Fibroblast of lung (primary cell): Measurements from ENCODE around the gene PAFAH2. TPM values are rescaled to one million over a fixed set of nuclear protein-coding genes. Genes with fewer than 3 reads are reported as not detected.

ENCODE experiments used
- DNase-seq, 2 donors: peaks; one replicate each; pipeline versions ENCODE4 v3.0.0 to v3.0.0-alpha.2; 2010; ENCODE audit warnings: low read depth in 2 of 2
- H2AFZ ChIP-seq: 2 replicates; pipeline ENCODE4 v1.5.1; 2012; ENCODE audit warnings: low read length, control low read depth, inconsistent platforms
- H3K27ac ChIP-seq: 2 replicates; pipeline ENCODE4 v1.5.1; 2011; ENCODE audit warnings: low read length, control low read depth; ENCODE audit not compliant: insufficient read depth
- H3K27me3 ChIP-seq: 2 replicates; pipeline ENCODE4 v1.5.1; 2011; ENCODE audit warnings: mild to moderate bottlenecking, low read length; ENCODE audit not compliant: control insufficient read depth, insufficient read depth
- H3K36me3 ChIP-seq: 2 replicates; pipeline ENCODE4 v1.5.1; 2011; ENCODE audit warnings: low read length; ENCODE audit not compliant: control insufficient read depth, insufficient read depth
- H3K4me1 ChIP-seq: 2 replicates; pipeline ENCODE4 v1.5.1; 2011; ENCODE audit warnings: low read length; ENCODE audit not compliant: control insufficient read depth, insufficient read depth; ENCODE audit errors: extremely low read depth
- H3K4me2 ChIP-seq: 2 replicates; pipeline ENCODE4 v1.5.1; 2011; ENCODE audit warnings: low read length, control low read depth; ENCODE audit not compliant: insufficient read depth; ENCODE audit errors: extremely low read depth
- H3K4me3 ChIP-seq, 4 experiments: fragments of 200-600 bp in 1 of 4; sonication (generic) in 1 of 4; replicated peaks in 1 of 4; 2 replicates each; pipeline ENCODE4 v1.5.1; 2011 to 2016; ENCODE audit warnings: low read length in 4 of 4, low read depth in 3 of 4, mild to moderate bottlenecking in 3 of 4, control low read depth in 2 of 4, inconsistent platforms in 1 of 4, mixed read lengths in 1 of 4; ENCODE audit not compliant: insufficient read depth in 1 of 4; ENCODE audit errors: control extremely low read depth in 1 of 4
- H3K79me2 ChIP-seq: 2 replicates; pipeline ENCODE4 v1.5.1; 2012; ENCODE audit warnings: mild to moderate bottlenecking, low read length, inconsistent platforms; ENCODE audit not compliant: control insufficient read depth, insufficient read depth
- H3K9ac ChIP-seq: 2 replicates; pipeline ENCODE4 v1.5.1; 2011; ENCODE audit warnings: mild to moderate bottlenecking, low read length, control low read depth; ENCODE audit not compliant: insufficient read depth
- H3K9me3 ChIP-seq: 2 replicates; pipeline ENCODE4 v1.5.1; 2012; ENCODE audit warnings: low read depth, low read length; ENCODE audit not compliant: control insufficient read depth, insufficient read depth
- H4K20me1 ChIP-seq: 2 replicates; pipeline ENCODE4 v1.5.1; 2011; ENCODE audit warnings: low read length; ENCODE audit not compliant: control insufficient read depth, insufficient read depth; ENCODE audit errors: extremely low read depth
- EZH2 ChIP-seq: IDR thresholded peaks from 2 replicates; pipeline ENCODE4 v1.5.1; 2012; ENCODE audit warnings: low read length, control low read depth, mild to moderate bottlenecking; ENCODE audit errors: missing control alignments
- polyA plus RNA-seq, 2 donors: library from polyadenylated mRNA; depleted of rRNA in 1 of 2; stranded (reverse) in 1 of 2; unstranded in 1 of 2; fragments of >200 nt; gene quantifications; 2 replicates each; pipeline ENCODE4 v1.2.1, GENCODE V29; 2011 to 2012; ENCODE audit warnings: missing spikeins in 1 of 2
- total RNA-seq: library from RNA; depleted of rRNA; stranded (reverse); fragments of >200 nt; gene quantifications from 2 replicates; pipeline ENCODE4 v1.2.1, GENCODE V29; 2014
- TF ChIP-seq, protein P1 (sequence below), 2 donors: IDR thresholded peaks in 1 of 2; conservative IDR thresholded peaks in 1 of 2; 1 replicate in 1 of 2; 2 replicates in 1 of 2; pipeline ENCODE4 v1.5.1; 2011 to 2012; ENCODE audit warnings: low read length in 2 of 2, control low read depth in 1 of 2, inconsistent platforms in 1 of 2, low read depth in 1 of 2, mild to moderate bottlenecking in 1 of 2

PAFAH2 gene
- total and polyA plus RNA-seq, 2 donors (not counting 1 experiment from before 2014, with no cell fraction given) = 8.3 to 11.7 TPM

DNA sequence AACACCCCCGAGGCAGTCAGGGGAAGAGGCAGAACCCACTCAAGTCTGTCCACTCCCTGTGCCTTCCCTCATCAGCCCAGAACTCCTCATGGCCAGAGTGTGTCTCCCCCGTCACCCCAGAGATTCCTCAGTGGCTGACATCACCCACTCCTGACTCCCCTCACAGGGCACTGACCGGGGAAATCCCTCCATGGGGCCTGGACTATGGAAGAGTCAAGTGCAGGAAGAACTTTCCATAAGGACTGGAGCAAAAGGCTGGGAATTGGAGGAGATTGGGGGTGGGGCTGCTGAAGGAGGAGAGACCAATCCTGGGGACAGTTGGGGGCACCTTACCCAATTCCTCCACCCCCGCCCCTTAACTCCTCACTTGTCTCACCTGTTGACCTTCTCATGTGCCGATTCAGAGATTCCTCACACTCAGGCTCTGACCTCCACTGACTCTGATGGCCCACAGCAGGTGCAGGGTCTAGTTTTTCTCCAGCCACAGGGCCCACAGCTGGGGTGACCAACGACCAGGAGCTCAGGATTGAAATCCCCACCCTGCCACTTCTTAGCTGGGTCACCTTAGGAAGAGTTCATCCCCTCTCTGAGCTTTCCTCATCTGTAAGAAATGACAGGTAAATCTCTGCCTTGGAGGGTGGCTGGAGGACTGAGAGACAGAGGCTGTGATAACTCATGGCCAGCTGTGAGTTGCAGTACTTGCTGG, 23.2 kb upstream of the PAFAH2 start:
- TF ChIP-seq, protein P1, sequence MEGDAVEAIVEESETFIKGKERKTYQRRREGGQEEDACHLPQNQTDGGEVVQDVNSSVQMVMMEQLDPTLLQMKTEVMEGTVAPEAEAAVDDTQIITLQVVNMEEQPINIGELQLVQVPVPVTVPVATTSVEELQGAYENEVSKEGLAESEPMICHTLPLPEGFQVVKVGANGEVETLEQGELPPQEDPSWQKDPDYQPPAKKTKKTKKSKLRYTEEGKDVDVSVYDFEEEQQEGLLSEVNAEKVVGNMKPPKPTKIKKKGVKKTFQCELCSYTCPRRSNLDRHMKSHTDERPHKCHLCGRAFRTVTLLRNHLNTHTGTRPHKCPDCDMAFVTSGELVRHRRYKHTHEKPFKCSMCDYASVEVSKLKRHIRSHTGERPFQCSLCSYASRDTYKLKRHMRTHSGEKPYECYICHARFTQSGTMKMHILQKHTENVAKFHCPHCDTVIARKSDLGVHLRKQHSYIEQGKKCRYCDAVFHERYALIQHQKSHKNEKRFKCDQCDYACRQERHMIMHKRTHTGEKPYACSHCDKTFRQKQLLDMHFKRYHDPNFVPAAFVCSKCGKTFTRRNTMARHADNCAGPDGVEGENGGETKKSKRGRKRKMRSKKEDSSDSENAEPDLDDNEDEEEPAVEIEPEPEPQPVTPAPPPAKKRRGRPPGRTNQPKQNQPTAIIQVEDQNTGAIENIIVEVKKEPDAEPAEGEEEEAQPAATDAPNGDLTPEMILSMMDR (conservative IDR thresholded peaks at IDR 0.05 in 1 of 2, IDR thresholded peaks at IDR 0.05 in 1 of 2; ENCODE audit: low read depth in 1 of 2, low read length in 2 of 2) = no peak
- no peak for TF ChIP-seq EZH2

DNA sequence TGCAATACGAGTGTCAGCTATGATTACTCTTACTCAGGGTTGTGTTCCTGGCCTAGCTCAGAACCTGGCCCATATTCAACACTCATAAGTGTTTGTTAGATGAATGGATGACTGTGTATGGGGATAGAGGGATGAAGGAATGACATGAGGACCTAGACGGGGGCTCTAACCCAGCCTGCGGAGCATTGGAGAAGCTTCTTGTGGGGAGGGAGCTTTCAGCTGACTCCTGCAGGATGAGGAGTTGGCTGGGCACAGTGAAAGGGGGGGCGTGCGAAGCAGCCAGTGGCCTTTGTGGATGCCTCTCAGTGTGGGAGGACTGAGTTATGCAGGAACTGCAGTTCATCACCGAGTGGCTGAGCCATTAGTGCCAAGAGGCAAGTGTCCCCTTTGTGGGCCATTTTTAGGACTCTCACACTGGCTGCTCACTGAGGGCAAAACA, 22.5 kb upstream of the PAFAH2 start:
- TF ChIP-seq, protein P1 (conservative IDR thresholded peaks at IDR 0.05 in 1 of 2, IDR thresholded peaks at IDR 0.05 in 1 of 2; ENCODE audit: low read depth in 1 of 2, low read length in 2 of 2) = no peak
- TF ChIP-seq EZH2 = no peak
- Histone ChIP-seq H4K20me1 (no peaks in the 10 kb centered on the region), H3K27ac (no peak overlapping the region), H3K4me1 (peaks cover 12% of the 10 kb centered on the region), H3K9me3 (no peaks in the 10 kb centered on the region), H3K27me3 (no peaks in the 10 kb centered on the region), H3K4me3 (no peak overlapping the region), H3K79me2 (no peaks in the 10 kb centered on the region), H3K36me3 (no peaks in the 10 kb centered on the region), H3K9ac (no peak overlapping the region), H2AFZ (no peak overlapping the region), H3K4me2 (no peak overlapping the region)
- DNase-seq = peak in 1 of 2 donors; percentile 90

More for the DNA sequence above, 23.2 kb upstream of the PAFAH2 start:
- no peaks in the 10 kb centered on the region for H3K79me2 ChIP-seq
- no peak overlapping the region for H3K4me2 ChIP-seq
- no peak overlapping the region for H3K27ac ChIP-seq
- H3K9ac ChIP-seq = no peak overlapping the region
- no peaks in the 10 kb centered on the region for H4K20me1 ChIP-seq
- DNase-seq = peak in 1 of 2 donors; percentile 52
- H3K27me3 ChIP-seq = no peaks in the 10 kb centered on the region
- H3K4me3 ChIP-seq = peak overlapping the region in 1 of 4 experiments; percentile 47
- no peaks in the 10 kb centered on the region for H3K9me3 ChIP-seq
- no peaks in the 10 kb centered on the region for H3K36me3 ChIP-seq
- H2AFZ ChIP-seq = no peak overlapping the region
- peaks cover 12% of the 10 kb centered on the region for H3K4me1 ChIP-seq

DNA sequence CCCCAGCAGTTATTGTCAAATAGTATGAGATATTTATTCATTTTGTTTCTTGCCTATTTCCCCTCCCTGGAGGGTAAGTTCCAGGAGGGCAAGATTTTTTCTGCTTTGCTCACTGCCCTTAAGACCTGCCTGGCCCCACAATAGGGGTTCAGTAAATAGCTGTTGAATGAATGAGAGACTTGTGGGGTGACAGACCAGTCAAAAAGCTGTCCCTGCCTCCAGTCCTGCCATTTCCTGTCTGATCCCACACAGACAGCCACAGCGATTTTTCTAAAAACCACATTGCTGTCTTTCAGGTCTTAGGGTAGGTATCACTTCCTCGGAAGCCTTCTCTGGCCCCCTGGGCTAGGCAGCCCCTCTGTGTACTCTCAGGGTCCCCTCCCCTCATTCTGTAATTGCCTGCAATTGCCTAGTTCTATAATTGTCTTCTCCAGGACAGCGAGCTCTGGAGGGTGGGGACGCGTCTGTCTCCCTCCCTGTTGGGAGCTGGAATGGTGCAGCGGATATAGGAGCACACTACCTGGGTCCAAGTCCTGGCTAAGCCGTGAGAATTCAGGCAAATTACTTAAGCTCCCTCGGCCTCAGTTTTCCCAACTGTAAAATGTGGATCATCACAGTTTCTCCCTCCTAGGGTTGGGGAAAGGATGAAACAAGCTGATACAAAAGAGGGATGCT, 21.9 kb upstream of the PAFAH2 start:
- H3K4me2 ChIP-seq = no peak overlapping the region
- H2AFZ ChIP-seq = no peak overlapping the region

More for the DNA sequence above, 21.9 kb upstream of the PAFAH2 start:
- no peak overlapping the region for H3K27ac ChIP-seq
- peaks cover 12% of the 10 kb centered on the region for H3K4me1 ChIP-seq
- no peak overlapping the region for H3K9ac ChIP-seq
- no peaks in the 10 kb centered on the region for H4K20me1 ChIP-seq
- no peaks in the 10 kb centered on the region for H3K27me3 ChIP-seq
- TF ChIP-seq, protein P1 (conservative IDR thresholded peaks at IDR 0.05 in 1 of 2, IDR thresholded peaks at IDR 0.05 in 1 of 2; ENCODE audit: low read depth in 1 of 2, low read length in 2 of 2) = no peak
- DNase-seq = peak in 1 of 2 donors; percentile 82
- H3K79me2 ChIP-seq = no peaks in the 10 kb centered on the region
- no peaks in the 10 kb centered on the region for H3K9me3 ChIP-seq
- H3K4me3 ChIP-seq = no peak overlapping the region
- H3K36me3 ChIP-seq = no peaks in the 10 kb centered on the region
